ENCODE measurements around the gene CARS2.

The CARS2 gene

GRCh38 chr13:110624766-110625756 lies 80.9 kb downstream of the CARS2 start:
- Histone ChIP-seq H3K9me3 (no peaks in the 10 kb centered on the region), H3K4me3 (ENCODE audit: low read depth, low read length) (no peak overlapping the region), H3K27me3 (no peaks in the 10 kb centered on the region), H3K4me1 (peaks cover 14% of the 10 kb centered on the region), H3K36me3 (peaks cover 33% of the 10 kb centered on the region)
- no peak for DNase-seq
- TF ChIP-seq CTCF (IDR thresholded peaks at IDR 0.05; ENCODE audit: low read depth, low read length) = no peak

GRCh38 chr13:110620596-110620995 lies 85.3 kb downstream of the CARS2 start:
- Histone ChIP-seq H3K9me3 (no peaks in the 10 kb centered on the region), H3K36me3 (peaks cover 17% of the 10 kb centered on the region), H3K4me1 (peaks cover 4% of the 10 kb centered on the region; the same call in 1 of the 2 replicates), H3K4me3 (ENCODE audit: low read depth, low read length) (no peak overlapping the region), H3K27me3 (no peaks in the 10 kb centered on the region)
- no peak for DNase-seq
- TF ChIP-seq CTCF (IDR thresholded peaks at IDR 0.05; ENCODE audit: low read depth, low read length) = no peak

- Histone ChIP-seq H3K27me3 (no peaks in the 10 kb centered on the region), H3K4me1 (peaks cover 4% of the 10 kb centered on the region; the same call in 1 of the 2 replicates)
- DNase-seq = no peak
These were observed 87.1 kb downstream of the CARS2 start for GRCh38 chr13:110618780-110619179.

GRCh38 chr13:110618167-110618566 lies 87.7 kb downstream of the CARS2 start:
- H3K27me3 ChIP-seq = no peaks in the 10 kb centered on the region
- no peak for DNase-seq
- no peak for TF ChIP-seq CTCF (IDR thresholded peaks at IDR 0.05; ENCODE audit: low read depth, low read length)
- H3K4me3 ChIP-seq (ENCODE audit: low read depth, low read length) = no peak overlapping the region
- H3K9me3 ChIP-seq = no peaks in the 10 kb centered on the region
- peaks cover 4% of the 10 kb centered on the region; the same call in 1 of the 2 replicates for H3K4me1 ChIP-seq
- peaks cover 8% of the 10 kb centered on the region for H3K36me3 ChIP-seq

More at GRCh38 chr13:110618780-110619179, 87.1 kb downstream of the CARS2 start:
- Histone ChIP-seq H3K4me3 (ENCODE audit: low read depth, low read length) (no peak overlapping the region), H3K36me3 (peaks cover 9% of the 10 kb centered on the region), H3K9me3 (no peaks in the 10 kb centered on the region)
- TF ChIP-seq CTCF (IDR thresholded peaks at IDR 0.05; ENCODE audit: low read depth, low read length) = no peak

GRCh38 chr13:110617321-110618072 lies 88.4 kb downstream of the CARS2 start:
- Histone ChIP-seq H3K27me3 (no peaks in the 10 kb centered on the region), H3K4me3 (ENCODE audit: low read depth, low read length) (no peak overlapping the region), H3K9me3 (no peaks in the 10 kb centered on the region), H3K4me1 (peaks cover 4% of the 10 kb centered on the region; the same call in 1 of the 2 replicates), H3K36me3 (peaks cover 5% of the 10 kb centered on the region; the same call in 1 of the 2 replicates)
- TF ChIP-seq CTCF (IDR thresholded peaks at IDR 0.05; ENCODE audit: low read depth, low read length) = no peak
- no peak for DNase-seq
